WTC11 (cell line): ENCODE results near the gene NPAS3. TPM values are rescaled to one million over a fixed set of nuclear protein-coding genes. Genes with fewer than 3 reads are reported as not detected.

Source experiments
- ATAC-seq: fragments of 200-7000 bp; cut with Tn5 transposase; 2 replicates; pipeline ENCODE4 v1.10.0; 2021; ENCODE audit warnings: mild to moderate bottlenecking, moderate library complexity
- CTCF ChIA-PET: fragments of 300-600 bp; sonication (Branson Sonifier 250); formaldehyde crosslinking; loops from one replicate; lab custom pipeline; 2021; ENCODE audit warnings: antibody characterized with exemption; lab: Charles Lee
- POLR2A ChIA-PET: fragments of 350-600 bp; sonication (Branson Sonifier 250); formaldehyde crosslinking; loops from one replicate; lab custom pipeline; 2021; ENCODE audit warnings: antibody characterized with exemption; lab: Charles Lee
- DNase-seq: peaks from one replicate; pipeline ENCODE4 v3.0.0; 2021; ENCODE audit warnings: low spot score
- H3K27ac Mint-ChIP-seq: 2 replicates; pipeline ENCODE4 v1.8.0; 2021; ENCODE audit warnings: mixed read lengths
- H3K27me3 Mint-ChIP-seq: 2 replicates; pipeline ENCODE4 v1.8.0; 2021; ENCODE audit warnings: low read depth, mild to moderate bottlenecking, moderate library complexity, mixed read lengths
- H3K36me3 Mint-ChIP-seq: 2 replicates; pipeline ENCODE4 v1.8.0; 2021; ENCODE audit warnings: mixed read lengths
- H3K4me1 Mint-ChIP-seq: 2 replicates; pipeline ENCODE4 v1.8.0; 2022; ENCODE audit warnings: mixed read lengths
- H3K4me3 Mint-ChIP-seq: 2 replicates; pipeline ENCODE4 v1.8.0; 2021; ENCODE audit warnings: mild to moderate bottlenecking, moderate library complexity, mixed read lengths
- H3K9me3 Mint-ChIP-seq: 2 replicates; pipeline ENCODE4 v1.8.0; 2021; ENCODE audit warnings: mixed read lengths
- ATF1 ChIP-seq: sonication (generic); formaldehyde crosslinking; IDR thresholded peaks from 2 replicates; pipeline ENCODE4 v1.8.1; 2023; ENCODE audit warnings: mild to moderate bottlenecking, moderate library complexity, missing genetic modification reagents
- CDX4 ChIP-seq: fragments of 250-450 bp; sonication (Bioruptor Pico); IDR thresholded peaks from 2 replicates; pipeline ENCODE4 v1.9.0; 2021; ENCODE audit warnings: moderate library complexity, mild to moderate bottlenecking, inconsistent platforms, borderline replicate concordance
- CTCF ChIP-seq: fragments of 200-600 bp; IDR thresholded peaks from 2 replicates; pipeline ENCODE4 v1.8.0; 2022; ENCODE audit warnings: antibody characterized with exemption
- ETV6 ChIP-seq: sonication (generic); formaldehyde crosslinking; IDR thresholded peaks from 2 replicates; pipeline ENCODE4 v1.8.1; 2022; ENCODE audit warnings: mild to moderate bottlenecking, missing genetic modification reagents
- GRHL2 ChIP-seq: fragments of 250-450 bp; sonication (Bioruptor Pico); IDR thresholded peaks from 2 replicates; pipeline ENCODE4 v1.8.0; 2022; ENCODE audit warnings: mild to moderate bottlenecking, moderate library complexity; ENCODE audit not compliant: insufficient replicate concordance, severe bottlenecking
- GTF2I ChIP-seq: fragments of 250-450 bp; sonication (Bioruptor Pico); conservative IDR thresholded peaks from 2 replicates; pipeline ENCODE4 v1.4.0; 2021; ENCODE audit warnings: mild to moderate bottlenecking
- IRF1 ChIP-seq: sonication (generic); formaldehyde crosslinking; IDR thresholded peaks from 2 replicates; pipeline ENCODE4 v1.8.0; 2023; ENCODE audit warnings: missing genetic modification reagents
- JAZF1 ChIP-seq: fragments of 250-450 bp; sonication (Bioruptor Pico); IDR thresholded peaks from 2 replicates; pipeline ENCODE4 v1.9.0; 2021; ENCODE audit warnings: moderate library complexity, mild to moderate bottlenecking, inconsistent platforms
- NR2C2 ChIP-seq: sonication (generic); formaldehyde crosslinking; IDR thresholded peaks from 2 replicates; pipeline ENCODE4 v1.8.0; 2022; ENCODE audit warnings: mild to moderate bottlenecking, missing genetic modification reagents
- SMAD3 ChIP-seq: sonication (generic); formaldehyde crosslinking; IDR thresholded peaks from 2 replicates; pipeline ENCODE4 v1.8.0; 2022; ENCODE audit warnings: missing genetic modification reagents, mild to moderate bottlenecking, borderline replicate concordance
- TCF7 ChIP-seq: sonication (generic); formaldehyde crosslinking; IDR thresholded peaks from 2 replicates; pipeline ENCODE4 v1.8.0; 2022; ENCODE audit warnings: mild to moderate bottlenecking, low read depth, missing genetic modification reagents, moderate library complexity
- ZNF121 ChIP-seq: sonication (generic); formaldehyde crosslinking; IDR thresholded peaks from 2 replicates; pipeline ENCODE4 v1.8.0; 2023; ENCODE audit warnings: missing genetic modification reagents
- ZNF281 ChIP-seq: sonication (generic); formaldehyde crosslinking; IDR thresholded peaks from 2 replicates; pipeline ENCODE4 v1.8.0; 2023; ENCODE audit warnings: mild to moderate bottlenecking, missing genetic modification reagents
- ZNF396 ChIP-seq: fragments of 250-450 bp; sonication (Bioruptor Pico); IDR thresholded peaks from 2 replicates; pipeline ENCODE4 v1.8.0; 2021; ENCODE audit warnings: mild to moderate bottlenecking, moderate library complexity, borderline replicate concordance
- ZNF416 ChIP-seq: fragments of 250-450 bp; sonication (Bioruptor Pico); IDR thresholded peaks from 2 replicates; pipeline ENCODE4 v1.9.0; 2021; ENCODE audit warnings: mild to moderate bottlenecking, inconsistent platforms
- ZNF423 ChIP-seq: fragments of 250-450 bp; sonication (Bioruptor Pico); IDR thresholded peaks from 2 replicates; pipeline ENCODE4 v2.1.2; 2022; ENCODE audit warnings: mild to moderate bottlenecking, moderate library complexity
- total RNA-seq: library from RNA; stranded (reverse); gene quantifications from 3 replicates; pipeline ENCODE4 v1.2.3, GENCODE V29; 2021
- TF ChIP-seq, protein P1 (sequence below): sonication (generic); formaldehyde crosslinking; IDR thresholded peaks from 2 replicates; pipeline ENCODE4 v1.8.1; 2023; ENCODE audit warnings: mild to moderate bottlenecking, missing genetic modification reagents, moderate library complexity

NPAS3 gene
- total RNA-seq, 1 experiment from 2014 or later, result 3.2 TPM

GRCh38 chr14:33045760-33046159 is 107.1 kb downstream of the NPAS3 start:
- Mint-ChIP-seq H3K9me3 (peaks cover 66% of the 10 kb centered on the region), H3K36me3 (peaks cover 30% of the 10 kb centered on the region), H3K4me3 (no peak overlapping the region), H3K27me3 (no peaks in the 10 kb centered on the region), H3K4me1 (no peaks in the 10 kb centered on the region), H3K27ac (no peak overlapping the region)
- ATAC-seq (no peak), DNase-seq (no peak)
- CTCF ChIA-PET, result no interaction called here
- POLR2A ChIA-PET, result no interaction called here
- no peak for TF ChIP-seq CDX4 (CRISPR knock-in tag)
- TF ChIP-seq, all 79 proteins: peak for 0

- POLR2A ChIA-PET, result no interaction called here
- no peak for ATAC-seq
- no peak overlapping the region for H3K27ac Mint-ChIP-seq
Measured at GRCh38 chr14:33052943-33053342, 114.3 kb downstream of the NPAS3 start.

DNA sequence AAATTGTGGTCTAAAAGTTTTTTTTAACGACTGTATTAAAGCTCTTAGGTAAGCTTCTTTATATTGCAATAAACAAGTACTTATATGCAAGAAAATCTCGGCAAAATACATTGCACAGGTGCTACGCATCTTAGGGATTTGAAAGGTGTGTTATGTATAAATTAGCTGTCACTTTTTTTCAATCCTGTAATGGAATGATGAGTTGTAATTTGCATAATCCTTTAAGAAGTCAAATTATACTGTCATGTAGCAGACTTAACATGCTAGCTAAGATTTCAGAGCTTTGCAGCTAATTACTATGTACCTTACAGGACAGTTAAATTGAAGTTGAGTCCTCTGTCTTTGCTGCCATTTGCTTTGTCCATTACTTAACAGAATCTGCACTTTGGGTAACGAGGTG is 117.5 kb downstream of the NPAS3 start:
- no peak for ATAC-seq
- no peaks in the 10 kb centered on the region for H3K9me3 Mint-ChIP-seq
- H3K36me3 Mint-ChIP-seq, result no peaks in the 10 kb centered on the region
- H3K27ac Mint-ChIP-seq, result no peak overlapping the region
- H3K27me3 Mint-ChIP-seq, result no peaks in the 10 kb centered on the region
- H3K4me1 Mint-ChIP-seq, result peaks cover 5% of the 10 kb centered on the region; the same call in 1 of the 2 replicates
- no peak for DNase-seq
- TF ChIP-seq ZNF121 (CRISPR knock-in tag) (no peak), JAZF1 (CRISPR knock-in tag) (no peak), ZNF281 (CRISPR knock-in tag) (no peak), TCF7 (CRISPR knock-in tag) (no peak)
- no peak overlapping the region for H3K4me3 Mint-ChIP-seq
- ChIA-PET CTCF (no interaction called here), POLR2A (no interaction called here)

More at GRCh38 chr14:33052943-33053342, 114.3 kb downstream of the NPAS3 start:
- H3K4me3 Mint-ChIP-seq, result no peak overlapping the region
- DNase-seq, result no peak
- peaks cover 5% of the 10 kb centered on the region for H3K36me3 Mint-ChIP-seq
- TF ChIP-seq GRHL2 (CRISPR knock-in tag) (no peak), ETV6 (CRISPR knock-in tag) (no peak), GTF2I (CRISPR knock-in tag) (no peak), IRF1 (CRISPR knock-in tag) (no peak), ZNF416 (CRISPR knock-in tag) (no peak), ATF1 (CRISPR knock-in tag) (no peak), CDX4 (CRISPR knock-in tag) (no peak)
- TF ChIP-seq, protein P1, sequence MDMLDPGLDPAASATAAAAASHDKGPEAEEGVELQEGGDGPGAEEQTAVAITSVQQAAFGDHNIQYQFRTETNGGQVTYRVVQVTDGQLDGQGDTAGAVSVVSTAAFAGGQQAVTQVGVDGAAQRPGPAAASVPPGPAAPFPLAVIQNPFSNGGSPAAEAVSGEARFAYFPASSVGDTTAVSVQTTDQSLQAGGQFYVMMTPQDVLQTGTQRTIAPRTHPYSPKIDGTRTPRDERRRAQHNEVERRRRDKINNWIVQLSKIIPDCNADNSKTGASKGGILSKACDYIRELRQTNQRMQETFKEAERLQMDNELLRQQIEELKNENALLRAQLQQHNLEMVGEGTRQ, result no peak
- CTCF ChIA-PET, result no interaction called here
- H3K9me3 Mint-ChIP-seq, result peaks cover 15% of the 10 kb centered on the region
- H3K27me3 Mint-ChIP-seq, result no peaks in the 10 kb centered on the region
- H3K4me1 Mint-ChIP-seq, result peaks cover 5% of the 10 kb centered on the region; the same call in 1 of the 2 replicates

GRCh38 chr14:33057585-33057984 is 118.9 kb downstream of the NPAS3 start:
- H3K27me3 Mint-ChIP-seq, result no peaks in the 10 kb centered on the region
- peaks cover 15% of the 10 kb centered on the region for H3K4me1 Mint-ChIP-seq
- no peak overlapping the region for H3K27ac Mint-ChIP-seq
- ATAC-seq (no peak), DNase-seq (no peak)
- ChIA-PET CTCF (no interaction called here), POLR2A (interaction anchor here (0.7 kb wide), 1 partner anchor 52 kb away, joined by 3 read pairs; no protein-coding TSS in a partner anchor)
- H3K36me3 Mint-ChIP-seq, result no peaks in the 10 kb centered on the region
- no peaks in the 10 kb centered on the region for H3K9me3 Mint-ChIP-seq
- H3K4me3 Mint-ChIP-seq, result no peak overlapping the region
- TF ChIP-seq SMAD3 (CRISPR knock-in tag) (no peak), CDX4 (CRISPR knock-in tag) (no peak), ZNF416 (CRISPR knock-in tag) (no peak), ZNF281 (CRISPR knock-in tag) (no peak), ZNF396 (CRISPR knock-in tag) (no peak), ZNF423 (CRISPR knock-in tag) (no peak), CTCF (no peak), NR2C2 (CRISPR knock-in tag) (no peak), ZNF121 (CRISPR knock-in tag) (no peak)
